ENCODE measurements around the gene TRIM28. TPM values are rescaled to one million over a fixed set of nuclear protein-coding genes. Genes with fewer than 3 reads are reported as not detected.

The TRIM28 gene
- total and polyA plus RNA-seq, 2 donors (not counting 3 experiments of a cell fraction or from before 2014, with no cell fraction given) = 429 to 521 TPM

GRCh38 chr19:58516964-58517833, 26.7 kb upstream of the TRIM28 start:
- H4K20me1 ChIP-seq (replicated peaks; ENCODE audit: control insufficient read depth, extremely low read depth, insufficient read depth, low read length) = no peaks in the 10 kb centered on the region
- H3K27ac ChIP-seq (ENCODE audit: insufficient read depth, low read depth, low read length) = no peak overlapping the region
- no peak overlapping the region for H2AFZ ChIP-seq (ENCODE audit: low read depth, low read length)
- H3K4me1 ChIP-seq (ENCODE audit: control insufficient read depth, extremely low read depth, insufficient read depth, low read length) = peaks cover 23% of the 10 kb centered on the region
- H3K9ac ChIP-seq (replicated peaks; ENCODE audit: extremely low read depth, insufficient read depth, low read length) = no peak overlapping the region
- H3K27me3 ChIP-seq (ENCODE audit: control insufficient read depth in 2 of 2, insufficient read depth in 2 of 2, low read length in 2 of 2) = no peaks in the 10 kb centered on the region
- no peaks in the 10 kb centered on the region for H3K9me1 ChIP-seq (replicated peaks; ENCODE audit: control insufficient read depth, extremely low read depth, insufficient read depth, low read length)
- no peak overlapping the region for H3K4me3 ChIP-seq (replicated peaks in 1 of 3; ENCODE audit: insufficient read depth in 1 of 3, low read depth in 1 of 3, low read length in 3 of 3)
- no peaks in the 10 kb centered on the region for H3K9me3 ChIP-seq (replicated peaks; ENCODE audit: control insufficient read depth, insufficient read depth, low read length)
- H3K36me3 ChIP-seq (ENCODE audit: control insufficient read depth in 2 of 2, extremely low read depth in 1 of 2, insufficient read depth in 2 of 2, low read length in 2 of 2) = peaks cover 0 to 11% of the 10 kb centered on the region in 2 experiments
- H3K79me2 ChIP-seq (ENCODE audit: control insufficient read depth, insufficient read depth, low read length) = peaks cover 36% of the 10 kb centered on the region
- BruUV-seq (replicated peaks) = no TSS peak
- intact Hi-C loops (cut with micrococcal nuclease) = no loop called here
- POLR2A ChIA-PET = no interaction called here
- dilution Hi-C loops (cut with MboI; ENCODE audit: extremely low pct_ligation_motif_present, low sequenced_read_pairs) = no loop called here
- no peak overlapping the region for H3K4me2 ChIP-seq (ENCODE audit: insufficient read depth, low read length)
- TF ChIP-seq POLR2AphosphoS5 (IDR thresholded peaks at IDR 0.05; ENCODE audit: insufficient read depth, low read depth, low read length) = peak; percentile 13
- no peak for TF ChIP-seq CTCF (IDR thresholded peaks at IDR 0.05; ENCODE audit: extremely low read depth in 1 of 2, insufficient read depth in 1 of 2, low read depth in 1 of 2, low read length in 2 of 2)
- DNase-seq (ENCODE audit: low read depth, low spot score) (no peak), FAIRE-seq (no peak)
- CTCF ChIA-PET = interaction anchor here (1.0 to 4.6 kb wide), 2 partner anchors 27 to 61 kb away, joined by 3 to 111 read pairs; partner anchors contain the start of gene TRIM28
